Mucosa of descending colon (tissue), 3 donors: Measurements from ENCODE around the gene EDARADD. TPM values are rescaled to one million over a fixed set of nuclear protein-coding genes. Genes with fewer than 3 reads are reported as not detected.

ENCODE experiments used
- ATAC-seq: fragments of 200-7000 bp; cut with Tn5 transposase; one replicate; pipeline ENCODE4 v1.9.1; 2020; ENCODE audit warnings: mild to moderate bottlenecking, moderate library complexity
- DNase-seq, 3 donors: peaks; one replicate each; pipeline ENCODE4 v3.0.0-alpha.2; 2020
- H3K36me3 ChIP-seq: fragments of 200-600 bp; one replicate; pipeline ENCODE4 v1.8.0; 2021; ENCODE audit warnings: low read depth, mild to moderate bottlenecking
- H3K4me1 ChIP-seq: fragments of 200-600 bp; one replicate; pipeline ENCODE4 v1.8.0; 2021; ENCODE audit warnings: low read depth, mild to moderate bottlenecking
- H3K4me3 ChIP-seq: fragments of 200-600 bp; one replicate; pipeline ENCODE4 v1.8.0; 2021; ENCODE audit warnings: mild to moderate bottlenecking
- H3K9me3 ChIP-seq: fragments of 200-600 bp; one replicate; pipeline ENCODE4 v1.8.0; 2021; ENCODE audit warnings: mild to moderate bottlenecking
- CTCF ChIP-seq: fragments of 200-600 bp; IDR thresholded peaks from one replicate; pipeline ENCODE4 v1.8.0; 2022; ENCODE audit warnings: antibody characterized with exemption, mild to moderate bottlenecking
- intact Hi-C, 2 donors: fragments of 100-400 bp; cut with DNase I in 1 of 2; cut with micrococcal nuclease in 1 of 2; formaldehyde crosslinking; loops; one replicate each; pipeline versions ENCODE4 v1.11.0 to v1.11.1; 2022; cut with DNase I, micrococcal nuclease
- total RNA-seq, 3 donors: library from RNA; stranded (reverse); fragmentation: NEBNext Ultra II Directional in 2 of 3; extraction: Animal tissue kit (Norgen Biotek cat#: 25700) in 2 of 3; gene quantifications; one replicate each; pipeline versions ENCODE4 v1.2.1 to v1.2.4, GENCODE V29; 2021 to 2023
- donor health status: DM: no; HTN: no; CAD: no; lungs with moderate emphysema.
- donor health status: DM: no; HTN: no; CAD: no.
- donor health status: DM: no; HTN: yes; CAD: no.

Gene EDARADD
- total RNA-seq, 3 donors from 2014 or later = 0.16 to 0.48 TPM; not detected in 1

GRCh38 chr1:236416165-236416564 is 22.1 kb downstream of the EDARADD start:
- H3K9me3 ChIP-seq = no peaks in the 10 kb centered on the region
- no peak for DNase-seq
- H3K4me1 ChIP-seq = no peaks in the 10 kb centered on the region
- ATAC-seq = peak; percentile 44
- intact Hi-C loops = no loop called here
- H3K36me3 ChIP-seq = no peaks in the 10 kb centered on the region
- no peak overlapping the region for H3K4me3 ChIP-seq
- no peak for TF ChIP-seq CTCF

- Histone ChIP-seq H3K4me1 (no peaks in the 10 kb centered on the region), H3K9me3 (no peaks in the 10 kb centered on the region), H3K36me3 (no peaks in the 10 kb centered on the region), H3K4me3 (no peak overlapping the region)
- no peak for DNase-seq
- TF ChIP-seq CTCF = no peak
- no peak for ATAC-seq
- intact Hi-C loops = no loop called here
These were observed 23.2 kb downstream of the EDARADD start for GRCh38 chr1:236417336-236417735.

GRCh38 chr1:236419502-236419901 is 25.4 kb downstream of the EDARADD start:
- TF ChIP-seq CTCF = no peak
- H3K36me3 ChIP-seq = no peaks in the 10 kb centered on the region
- no peaks in the 10 kb centered on the region for H3K9me3 ChIP-seq
- ATAC-seq = no peak
- intact Hi-C loops = no loop called here
- no peak overlapping the region for H3K4me3 ChIP-seq
- no peak for DNase-seq
- no peaks in the 10 kb centered on the region for H3K4me1 ChIP-seq

GRCh38 chr1:236421022-236421421 is 26.9 kb downstream of the EDARADD start:
- DNase-seq = no peak
- H3K36me3 ChIP-seq = no peaks in the 10 kb centered on the region
- no peak for TF ChIP-seq CTCF
- intact Hi-C loops = no loop called here
- H3K4me3 ChIP-seq = no peak overlapping the region
- no peaks in the 10 kb centered on the region for H3K4me1 ChIP-seq
- no peak for ATAC-seq
- no peaks in the 10 kb centered on the region for H3K9me3 ChIP-seq

- intact Hi-C loops = no loop called here
These were observed 27.9 kb downstream of the EDARADD start for GRCh38 chr1:236421850-236422516.

More at GRCh38 chr1:236421850-236422516, 27.9 kb downstream of the EDARADD start:
- Histone ChIP-seq H3K36me3 (no peaks in the 10 kb centered on the region), H3K4me1 (no peaks in the 10 kb centered on the region), H3K9me3 (no peaks in the 10 kb centered on the region), H3K4me3 (no peak overlapping the region)
- TF ChIP-seq CTCF = no peak
- no peak for ATAC-seq
- no peak for DNase-seq
